NCI-H1930 (cell line): Measurements from ENCODE around the gene FOXI2.

Experiments used
- DNase-seq, 2 experiments: peaks; one replicate each; lab custom pipeline; 2025; lab: John Stamatoyannopoulos, UW

The FOXI2 gene

DNA sequence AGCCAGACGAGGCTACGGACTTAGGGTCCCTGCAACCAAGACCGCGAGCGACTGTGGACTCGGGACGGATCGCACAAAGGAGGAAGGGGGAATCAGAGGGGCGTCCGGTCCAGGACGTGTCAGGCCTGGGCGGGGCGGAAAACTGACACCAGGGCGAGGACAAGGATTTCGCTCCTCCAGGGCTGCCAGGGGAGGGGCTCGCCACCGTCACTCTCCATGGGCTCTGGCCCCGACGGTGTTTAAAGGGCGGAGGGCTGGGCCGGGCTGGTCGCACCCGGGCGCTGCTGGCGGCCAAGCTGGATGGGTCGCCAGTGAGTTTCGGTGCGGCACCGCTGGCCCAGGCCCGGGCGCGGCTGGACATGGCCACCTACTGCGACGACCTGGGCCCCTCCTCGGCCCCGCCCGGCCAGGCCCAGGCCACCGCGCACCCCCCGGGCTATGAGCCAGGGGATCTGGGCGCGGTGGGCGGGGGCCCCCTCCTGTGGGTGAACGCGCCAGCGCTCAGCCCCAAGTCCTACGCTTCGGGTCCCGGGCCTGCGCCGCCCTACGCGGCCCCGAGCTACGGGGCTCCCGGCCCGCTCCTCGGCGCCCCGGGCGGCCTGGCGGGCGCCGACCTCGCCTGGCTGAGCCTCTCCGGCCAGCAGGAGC, at the start of gene FOXI2:
Gene FOXI2, plus strand, starts transcription at position 271 of the 648 bp plus-strand sequence. Its CDS starts 89 bp downstream, at position 360.
- DNase-seq = no peak

DNA sequence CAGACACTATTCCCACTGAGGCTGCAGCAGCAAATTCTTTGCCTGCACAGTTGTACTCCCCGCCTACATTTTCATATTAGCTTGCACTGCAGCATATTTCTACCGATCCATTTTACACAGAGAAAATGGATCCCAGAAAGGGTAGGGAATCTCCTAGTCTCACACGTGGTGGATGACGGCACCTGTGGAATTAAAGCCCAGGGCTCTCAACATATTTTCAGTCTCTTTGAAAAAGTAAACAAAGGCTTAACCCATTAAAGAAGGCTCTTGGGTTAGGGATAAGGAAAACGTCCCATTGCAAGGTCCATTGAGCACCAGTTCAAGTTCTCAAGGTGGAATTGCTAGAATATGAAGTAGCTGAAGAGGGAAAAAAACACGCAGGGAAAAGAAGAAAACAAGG, 49.4 kb upstream of the FOXI2 start:
- DNase-seq = no peak

DNA sequence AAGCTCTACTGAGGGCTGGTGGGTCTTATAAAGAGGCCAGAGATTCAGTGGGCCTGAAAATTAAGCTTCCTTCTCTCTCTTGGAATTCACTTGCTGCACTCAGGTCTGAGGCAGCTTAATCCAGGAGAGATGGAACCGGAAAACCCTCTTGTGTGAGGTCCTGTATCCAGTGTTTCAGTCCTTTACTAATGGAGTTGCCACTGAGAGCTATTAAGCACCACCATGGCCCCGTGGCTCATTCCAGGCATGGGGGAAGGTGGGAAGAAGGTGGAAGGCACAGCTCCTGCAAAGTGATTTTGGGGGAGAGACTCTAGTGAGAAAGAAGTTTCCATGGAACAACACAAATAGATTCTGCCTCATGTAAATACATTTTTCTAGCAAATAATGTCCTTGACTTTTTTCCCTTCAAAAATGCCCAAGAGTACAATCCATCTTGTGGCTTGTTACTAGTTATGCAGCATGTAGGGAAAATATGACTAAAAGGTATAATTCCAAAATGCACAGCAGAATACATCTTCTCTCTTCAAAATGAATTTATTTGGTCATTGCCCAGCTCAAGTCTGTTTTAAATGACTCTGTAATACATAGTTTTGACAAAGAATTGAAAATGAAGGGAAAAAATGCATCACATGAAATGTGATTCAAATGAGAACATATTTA, 46.7 kb upstream of the FOXI2 start:
- DNase-seq = no peak

DNA sequence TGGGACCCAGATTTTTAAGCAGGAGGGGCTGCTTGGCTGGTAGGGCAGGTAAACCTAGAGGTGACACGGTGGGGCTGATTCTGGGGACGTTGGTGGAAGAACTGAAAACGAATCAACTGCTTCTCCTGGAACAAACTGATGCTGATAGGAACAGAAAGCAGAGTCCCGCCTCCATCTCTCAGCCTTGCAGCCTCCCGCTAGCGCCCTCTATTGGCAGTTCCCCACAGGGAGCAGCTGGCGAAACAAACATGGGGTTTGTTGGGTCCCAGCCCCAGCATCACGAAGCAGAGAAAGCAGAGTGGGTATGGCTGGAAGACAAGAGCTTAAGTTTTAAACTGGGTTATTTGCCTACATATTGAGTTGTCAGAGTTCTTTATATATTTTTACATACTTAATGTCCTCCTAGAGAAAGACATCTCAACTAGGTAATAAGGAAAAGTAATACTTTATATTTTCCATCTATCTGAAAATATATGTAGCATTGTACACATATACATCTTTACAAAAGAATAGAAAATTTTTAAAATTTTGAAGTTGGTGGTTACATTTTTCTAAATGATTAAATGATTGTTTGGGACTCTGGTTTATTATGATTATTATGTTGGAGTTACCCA, 42.3 kb upstream of the FOXI2 start:
- DNase-seq = peak; percentile 10 to 21

DNA sequence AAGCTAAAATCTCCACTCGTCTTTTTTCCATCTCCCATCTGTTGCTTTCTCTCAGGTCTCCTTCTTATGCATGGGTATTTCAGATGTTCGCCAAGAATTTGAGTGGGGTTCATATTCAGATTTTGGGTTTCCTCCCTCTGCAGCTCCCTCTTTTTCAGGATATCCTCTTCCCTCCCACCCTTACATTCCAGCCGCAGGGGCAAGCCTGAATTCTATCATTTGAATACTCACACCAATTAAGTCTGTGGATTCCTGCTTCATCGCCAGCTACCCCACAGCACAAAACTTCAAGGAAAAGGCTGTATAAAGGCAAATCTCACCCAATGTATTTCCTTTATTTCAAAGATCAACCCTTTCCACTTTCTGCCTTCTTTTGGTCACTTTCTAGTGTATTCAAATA, 41.6 kb upstream of the FOXI2 start:
- DNase-seq = no peak

DNA sequence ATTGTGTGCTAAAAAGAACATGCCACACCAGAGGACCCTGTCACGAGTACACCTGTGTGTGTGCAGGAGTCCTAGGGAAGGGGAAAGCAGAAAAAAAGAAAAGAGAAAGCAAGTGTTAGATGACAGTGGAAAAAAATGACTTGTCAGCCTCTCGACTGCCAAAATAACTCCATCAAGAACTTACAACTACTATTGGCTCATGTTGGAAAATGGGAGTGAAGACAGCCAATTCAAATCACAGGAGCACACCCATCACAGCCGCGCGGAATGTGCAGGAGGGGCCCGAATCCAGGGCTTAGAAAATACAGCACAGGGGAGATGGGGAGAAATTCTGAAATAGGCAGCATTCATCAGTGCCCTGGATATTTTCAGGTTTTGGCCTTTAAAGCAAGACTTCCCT, 38.1 kb upstream of the FOXI2 start:
- no peak for DNase-seq

DNA sequence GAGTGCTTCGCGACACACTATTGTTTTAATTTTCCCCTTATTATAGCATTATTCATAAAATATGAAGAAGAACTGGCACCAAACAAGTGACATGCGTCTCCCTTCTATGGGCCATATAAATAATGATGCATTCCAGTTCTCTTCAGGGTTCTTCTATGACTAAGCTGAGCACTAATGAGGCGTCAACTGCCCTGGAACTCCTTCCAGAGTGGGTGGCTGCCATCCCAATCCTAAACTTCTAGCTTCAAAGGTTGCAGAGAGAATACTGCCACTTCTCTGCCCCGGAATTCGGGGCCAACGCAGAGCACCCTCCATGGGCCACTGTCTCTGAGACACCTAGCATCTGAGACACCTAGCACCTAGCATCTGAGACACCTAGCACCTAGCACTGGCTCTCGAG, 37.7 kb upstream of the FOXI2 start:
- DNase-seq = no peak

DNA sequence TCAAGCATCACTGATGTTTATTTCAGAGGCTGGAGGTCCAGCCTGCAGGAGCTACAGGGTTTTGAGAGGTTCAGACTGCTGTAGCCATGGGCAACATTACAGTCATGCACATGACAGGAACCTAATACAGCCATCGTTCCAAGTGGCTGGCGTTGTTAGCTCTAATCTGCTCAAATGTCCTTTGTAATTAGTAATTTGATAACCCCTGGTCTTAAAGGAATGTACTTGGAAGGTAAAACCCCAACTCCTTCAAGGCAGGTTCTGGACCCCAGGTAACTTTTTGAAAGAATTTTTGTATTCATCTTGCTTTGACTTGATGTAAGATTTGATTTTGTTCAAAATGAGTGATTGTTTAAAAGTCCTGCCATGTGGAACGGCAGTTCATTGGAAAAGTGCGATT, 34.7 kb upstream of the FOXI2 start:
- DNase-seq = no peak

DNA sequence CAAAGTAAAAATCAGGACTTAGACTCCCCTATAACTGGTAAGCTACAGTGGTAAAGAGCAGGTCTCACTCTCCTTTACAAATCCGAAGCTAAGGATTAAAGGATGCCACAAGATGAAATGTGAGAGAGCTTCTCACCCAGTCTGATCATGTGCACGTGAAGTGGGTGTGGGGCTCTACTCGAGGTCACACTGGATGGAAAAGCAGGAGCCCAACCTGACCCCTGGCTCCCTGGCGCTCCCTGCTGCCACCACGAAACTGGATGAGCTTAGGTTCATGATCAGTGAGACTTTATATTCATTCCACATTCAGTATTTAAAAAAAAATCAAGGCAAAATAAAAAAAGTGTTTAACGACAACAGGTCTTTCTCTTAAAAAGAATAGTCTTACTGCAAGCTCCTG, 21.7 kb upstream of the FOXI2 start:
- DNase-seq = no peak

DNA sequence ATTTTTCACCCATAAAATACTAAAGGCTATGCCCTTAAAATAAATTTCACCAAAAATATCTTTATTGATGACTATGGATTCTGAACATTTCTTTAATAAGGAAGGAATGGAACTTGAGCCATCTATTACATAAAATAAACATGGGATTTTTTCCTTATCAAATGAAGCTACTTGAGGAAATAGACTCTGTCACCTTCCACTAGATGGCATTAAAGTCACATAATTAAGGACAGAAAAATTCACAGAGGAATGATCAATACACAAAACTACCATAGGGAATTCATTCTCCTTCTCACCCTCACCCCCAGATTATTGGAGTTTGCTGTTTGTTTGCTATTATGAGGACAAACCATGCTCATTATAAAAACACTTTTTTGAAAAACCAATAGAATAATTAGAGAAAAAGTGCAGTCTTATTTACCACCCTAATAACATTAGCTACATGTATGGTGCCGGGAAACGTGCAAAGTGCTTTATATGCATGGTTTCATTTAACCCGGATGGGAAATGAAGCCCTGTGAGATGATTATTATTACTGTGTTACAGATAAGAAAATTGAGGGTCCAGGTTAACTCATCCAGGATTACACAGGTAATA, 21.1 kb upstream of the FOXI2 start:
- no peak for DNase-seq

DNA sequence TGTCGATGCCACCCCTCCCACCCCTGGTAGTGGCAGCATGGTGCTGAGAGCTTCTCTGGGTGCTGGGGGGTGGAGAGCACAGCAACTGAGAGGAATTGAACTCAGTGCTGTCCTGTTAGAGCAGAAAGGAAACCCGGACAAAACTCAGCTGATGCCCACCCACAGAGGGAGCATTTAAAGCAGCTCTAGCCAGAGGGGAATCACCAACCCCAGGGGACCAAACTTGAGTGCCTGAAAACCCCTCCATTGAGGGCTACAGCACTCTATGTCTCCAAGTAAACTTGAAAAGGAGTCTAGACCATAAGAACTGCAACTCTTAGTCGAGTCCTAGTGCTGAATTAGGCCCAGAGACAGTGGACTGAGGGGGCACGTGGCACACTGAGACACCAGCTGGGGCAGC, 16.8 kb upstream of the FOXI2 start:
- DNase-seq = no peak

DNA sequence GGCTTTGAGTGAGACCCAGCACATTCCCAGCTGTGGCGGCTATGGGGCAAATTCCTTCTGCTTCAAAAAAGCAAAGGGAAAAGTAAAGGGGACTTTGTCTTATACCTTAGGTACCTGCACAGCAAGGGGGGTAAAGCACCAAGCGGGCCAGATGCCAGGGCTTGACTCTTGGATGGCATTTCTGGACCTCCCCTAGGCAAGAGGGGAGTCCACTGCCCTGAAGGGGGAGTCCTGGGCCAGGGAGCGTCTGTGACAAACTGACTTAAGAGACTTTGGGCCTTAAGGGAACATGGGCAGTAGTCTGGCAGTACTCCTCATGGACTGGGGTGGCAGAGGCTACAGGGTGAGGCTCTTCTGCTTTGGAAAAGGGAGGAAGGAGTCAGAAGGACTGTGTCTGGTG, 16.1 kb upstream of the FOXI2 start:
- DNase-seq = no peak

DNA sequence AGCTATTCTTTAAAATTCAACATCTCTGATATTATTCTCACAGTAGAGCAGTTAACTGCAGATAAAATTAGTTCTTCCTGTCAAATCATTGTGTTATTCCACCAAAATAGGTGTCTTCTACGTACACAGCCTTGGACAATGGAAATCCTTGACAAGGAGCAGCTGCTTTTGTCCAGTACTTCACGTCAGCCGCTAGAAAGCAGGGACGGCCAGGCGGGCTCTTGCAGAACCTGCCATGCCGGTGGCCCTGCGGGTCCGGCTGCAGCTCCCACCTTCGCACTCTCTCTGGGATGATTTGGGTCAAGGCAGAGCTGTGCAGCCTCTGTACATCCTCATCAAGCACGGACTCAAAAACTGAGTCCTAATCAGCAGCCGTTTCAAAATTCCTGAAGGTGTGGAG, 2.2 kb upstream of the FOXI2 start:
- no peak for DNase-seq

DNA sequence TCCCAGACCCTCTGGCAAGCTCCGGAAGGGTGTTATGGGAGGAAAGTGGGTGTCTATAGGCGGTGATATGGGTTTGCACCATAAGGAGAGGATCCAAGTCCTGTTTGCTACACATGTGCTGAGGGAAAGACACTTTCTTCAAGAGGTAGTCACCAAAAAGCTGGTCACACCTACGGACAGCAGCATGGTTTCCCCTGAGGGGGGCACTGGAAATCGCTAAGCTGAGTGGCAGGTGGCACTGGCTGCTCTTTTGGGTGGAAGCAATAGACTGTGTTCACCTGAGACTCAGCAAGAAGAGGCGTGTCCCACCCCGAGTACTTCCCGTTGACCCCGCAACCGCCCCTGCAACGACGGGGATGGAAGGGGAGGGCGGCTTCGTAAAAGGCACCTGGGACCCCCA, 1.8 kb upstream of the FOXI2 start:
- no peak for DNase-seq

DNA sequence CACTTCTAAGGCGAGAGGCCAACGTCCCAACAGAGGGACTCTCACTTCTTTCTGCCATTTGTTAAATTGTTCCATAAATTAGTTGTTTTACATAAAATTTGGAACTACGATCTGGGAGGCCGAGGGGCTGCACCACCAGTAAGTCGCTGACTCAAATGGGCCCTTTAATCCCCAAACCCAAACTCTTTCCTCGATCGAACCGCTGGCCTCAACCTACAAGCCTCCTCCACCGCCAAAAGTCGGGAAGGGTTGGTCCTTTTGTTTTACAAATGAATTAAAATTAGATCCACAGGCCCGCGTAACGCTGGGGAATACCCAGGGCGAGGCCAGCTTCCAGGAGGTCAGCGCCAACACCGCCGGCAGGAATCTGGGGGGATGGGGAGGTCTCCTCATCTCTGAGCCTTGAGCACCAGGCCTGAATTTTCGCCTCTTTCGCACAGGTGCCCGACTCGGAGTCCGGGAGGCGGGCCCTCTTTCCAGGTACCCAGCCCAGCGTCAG, 1.2 kb upstream of the FOXI2 start:
- no peak for DNase-seq

DNA sequence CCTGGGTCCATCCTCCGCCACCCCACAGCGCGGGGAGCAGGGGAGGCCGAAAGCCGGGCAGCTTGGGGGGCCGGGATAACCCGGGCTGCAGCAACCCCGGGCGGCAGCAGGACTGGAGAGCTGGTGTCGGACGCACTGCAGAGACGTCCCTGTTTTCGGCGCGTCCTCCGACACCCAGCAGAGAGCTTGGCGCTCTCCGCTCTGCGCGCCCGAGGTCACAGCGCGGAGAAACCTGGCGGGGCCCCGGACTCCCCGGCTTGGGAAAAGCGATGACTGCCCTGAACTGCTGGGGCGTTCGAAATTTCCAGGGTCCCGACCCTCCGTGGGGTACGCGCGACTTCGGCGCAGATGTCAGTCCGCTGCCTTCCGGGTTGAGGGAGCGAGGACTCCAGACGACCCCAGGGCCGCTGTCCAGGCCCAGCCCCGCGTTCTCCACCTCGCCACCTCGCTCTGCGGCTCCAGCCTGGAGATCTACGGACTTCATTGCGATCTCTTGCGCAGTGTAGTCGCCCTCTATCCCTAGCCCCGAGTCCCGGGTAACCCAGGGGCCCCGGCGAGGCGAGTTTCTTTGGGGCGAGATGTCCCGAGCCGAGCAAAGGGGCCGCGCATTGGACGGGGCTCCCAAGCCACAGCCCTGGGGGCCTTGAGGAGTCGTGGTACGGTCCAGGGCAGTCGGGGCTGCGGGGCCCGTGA, 617 bp upstream of the FOXI2 start:
- no peak for DNase-seq

DNA sequence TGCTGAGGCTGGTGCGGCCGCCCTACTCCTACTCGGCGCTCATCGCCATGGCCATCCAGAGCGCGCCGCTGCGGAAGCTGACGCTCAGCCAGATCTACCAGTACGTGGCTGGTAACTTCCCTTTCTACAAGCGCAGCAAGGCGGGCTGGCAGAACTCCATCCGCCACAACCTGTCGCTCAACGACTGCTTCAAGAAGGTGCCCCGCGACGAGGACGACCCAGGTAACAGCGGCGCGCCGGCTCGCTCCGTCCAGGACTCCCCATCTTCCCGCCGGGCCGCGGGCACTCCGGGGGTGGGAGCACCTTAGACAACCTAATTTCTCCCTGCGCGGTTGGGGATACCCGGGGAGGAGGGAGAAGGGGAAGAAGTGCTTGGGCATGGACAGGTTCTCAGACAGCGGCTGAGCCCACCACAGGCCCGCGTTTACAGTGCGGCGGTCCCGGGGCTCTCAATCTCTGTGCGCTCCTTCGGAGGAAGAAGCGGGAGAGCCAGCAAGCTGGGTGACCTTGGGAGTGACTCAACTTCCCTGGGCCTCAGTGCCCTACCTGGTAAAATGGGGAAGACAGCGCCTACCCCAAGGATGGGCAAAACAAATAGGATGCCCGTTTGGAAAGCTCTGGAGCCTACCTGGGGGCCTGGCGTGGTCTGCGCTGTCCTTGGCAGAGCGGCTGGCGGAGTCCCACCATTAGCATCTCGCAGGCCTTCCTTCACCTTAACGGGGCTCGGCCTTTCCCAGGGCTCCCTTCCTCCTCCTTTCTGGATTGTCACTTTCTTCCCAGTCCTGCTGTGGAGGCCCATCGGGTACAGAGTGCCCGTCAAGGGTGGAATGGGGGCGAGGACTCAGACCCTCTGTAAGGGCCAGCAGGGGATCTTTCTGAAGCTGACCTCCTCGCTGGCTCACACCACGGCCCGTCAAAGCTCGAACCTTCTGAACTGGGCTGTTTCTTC, 852 bp downstream of the FOXI2 start:
- DNase-seq = no peak

DNA sequence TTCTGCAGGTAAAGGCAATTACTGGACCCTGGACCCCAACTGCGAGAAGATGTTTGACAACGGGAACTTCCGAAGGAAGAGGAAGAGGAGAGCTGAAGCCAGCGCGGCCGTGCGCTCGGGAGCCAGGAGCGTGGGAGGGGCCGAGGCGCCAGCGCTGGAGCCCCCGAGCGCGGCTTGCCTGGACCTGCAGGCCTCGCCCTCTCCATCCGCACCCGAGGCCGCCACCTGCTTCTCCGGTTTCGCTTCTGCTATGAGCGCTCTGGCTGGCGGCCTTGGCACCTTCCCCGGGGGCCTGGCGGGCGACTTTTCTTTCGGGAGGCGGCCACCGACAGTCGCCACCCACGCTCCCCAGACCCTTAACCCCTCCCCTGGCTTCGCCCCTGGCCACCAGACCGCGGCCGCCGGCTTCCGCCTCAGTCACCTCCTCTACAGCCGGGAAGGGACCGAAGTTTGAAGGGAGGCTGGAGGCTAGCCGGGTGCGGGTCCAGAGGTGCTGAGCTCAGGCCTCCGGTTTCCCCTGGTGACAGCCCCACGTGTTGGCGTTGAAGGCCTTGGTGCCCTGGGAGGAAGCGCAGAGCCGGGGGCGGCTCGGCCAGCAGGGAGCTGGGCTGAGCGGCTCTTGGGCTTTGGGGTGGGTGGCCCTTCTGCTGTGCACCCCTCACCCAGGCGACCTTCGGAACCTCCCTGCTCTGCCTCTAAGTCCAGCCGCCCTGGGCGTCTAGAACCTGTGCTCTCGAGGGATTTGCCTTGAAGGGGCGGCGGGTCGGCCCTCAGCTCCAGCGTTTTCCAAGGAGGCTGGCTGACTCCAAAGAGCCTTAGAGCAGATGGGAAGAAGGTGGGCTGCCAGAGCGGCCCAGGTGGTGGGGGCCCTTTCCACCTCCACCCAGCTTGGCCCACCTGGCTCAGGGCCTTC, 1.8 kb downstream of the FOXI2 start:
- DNase-seq = no peak

DNA sequence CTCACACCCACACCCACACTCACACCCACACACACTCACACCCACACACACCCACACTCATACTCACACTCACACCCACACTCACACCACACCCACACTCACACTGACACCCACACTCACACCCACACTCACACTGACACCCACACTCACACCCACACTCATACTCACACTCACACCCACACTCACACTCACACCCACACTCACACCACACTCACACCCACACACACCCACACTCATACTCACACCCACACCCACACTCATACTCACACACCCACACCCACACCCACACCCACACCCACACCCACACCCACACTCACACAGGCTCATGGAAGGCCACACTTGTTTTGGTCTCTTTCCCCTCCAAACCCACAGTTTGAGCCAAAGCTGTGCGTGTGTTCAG, 2.9 kb downstream of the FOXI2 start:
- no peak for DNase-seq

DNA sequence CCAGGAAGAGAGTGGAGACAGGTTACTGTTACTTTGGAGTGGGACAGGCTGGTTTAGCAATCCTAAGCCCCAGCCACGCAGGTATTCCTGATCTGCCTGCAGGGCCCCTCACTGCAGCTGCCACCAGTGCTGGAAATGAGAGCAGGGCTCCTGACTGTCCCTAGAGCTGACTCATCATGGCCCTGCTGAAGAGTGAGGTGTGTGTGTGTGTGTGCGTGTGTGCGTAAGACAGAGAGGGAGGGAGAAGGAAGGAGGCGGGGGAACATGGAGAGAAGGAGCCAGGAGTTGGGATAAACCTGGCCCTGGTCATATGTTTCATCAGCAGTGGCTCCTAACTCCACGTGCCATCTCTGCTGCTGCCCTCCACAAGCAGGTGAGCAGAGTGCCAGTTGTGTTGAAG, 3.6 kb downstream of the FOXI2 start:
- DNase-seq = no peak
